ENCODE data around the gene COL5A3.

The COL5A3 gene

DNA sequence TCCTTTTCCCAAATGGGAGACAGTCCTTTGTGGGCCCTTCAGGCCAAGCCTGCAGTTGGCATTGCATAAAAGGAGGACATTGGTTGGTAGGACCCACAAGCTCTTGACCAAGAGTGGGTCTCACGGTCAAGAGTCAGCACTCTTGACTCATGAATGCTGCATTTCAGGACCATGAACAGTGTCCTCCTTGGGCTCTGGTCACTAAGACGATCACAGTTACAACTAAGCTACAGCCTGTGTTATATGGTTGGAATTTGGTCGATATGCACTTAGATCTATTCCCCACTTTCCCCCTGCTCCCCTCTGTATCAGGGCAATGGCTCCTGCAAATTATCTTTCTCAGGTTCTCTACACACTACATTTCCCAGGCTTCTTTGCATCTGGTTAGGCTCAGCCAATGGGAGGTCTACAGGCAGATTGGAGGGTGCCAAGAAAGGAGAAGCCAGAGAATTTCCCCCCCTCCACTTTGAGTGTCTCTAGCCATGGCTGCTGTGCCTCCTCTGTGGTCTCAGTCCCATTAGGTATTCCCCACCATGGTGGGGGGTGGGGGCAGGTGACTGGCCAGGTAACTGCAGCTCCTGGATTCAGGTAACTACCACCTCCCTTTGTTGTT lies 70.9 kb downstream of the COL5A3 start:
- no peak overlapping the region for H3K9ac ChIP-seq (ENCODE audit: low read depth, low read length)
- no peaks in the 10 kb centered on the region for H4K20me1 ChIP-seq (ENCODE audit: insufficient read depth, low read length)
- no peak overlapping the region for H2AFZ ChIP-seq (ENCODE audit: low read depth, low read length)
- peaks cover 4% of the 10 kb centered on the region for H3K9me3 ChIP-seq (ENCODE audit: insufficient read depth, low read length, severe bottlenecking)
- H3K4me2 ChIP-seq (ENCODE audit: insufficient read depth, low read length) = no peak overlapping the region
- H3K27ac ChIP-seq (ENCODE audit: low read length) = no peak overlapping the region
- DNase-seq (no peak), ATAC-seq (ENCODE audit: insufficient read depth, low read depth) (no peak)
- H3K79me2 ChIP-seq (ENCODE audit: insufficient read depth, low read length) = no peaks in the 10 kb centered on the region
- no peaks in the 10 kb centered on the region for H3K36me3 ChIP-seq (ENCODE audit: insufficient read depth, low read length)
- no peaks in the 10 kb centered on the region for H3K4me1 ChIP-seq (ENCODE audit: insufficient read depth, low read length)
- TF ChIP-seq, protein P1, sequence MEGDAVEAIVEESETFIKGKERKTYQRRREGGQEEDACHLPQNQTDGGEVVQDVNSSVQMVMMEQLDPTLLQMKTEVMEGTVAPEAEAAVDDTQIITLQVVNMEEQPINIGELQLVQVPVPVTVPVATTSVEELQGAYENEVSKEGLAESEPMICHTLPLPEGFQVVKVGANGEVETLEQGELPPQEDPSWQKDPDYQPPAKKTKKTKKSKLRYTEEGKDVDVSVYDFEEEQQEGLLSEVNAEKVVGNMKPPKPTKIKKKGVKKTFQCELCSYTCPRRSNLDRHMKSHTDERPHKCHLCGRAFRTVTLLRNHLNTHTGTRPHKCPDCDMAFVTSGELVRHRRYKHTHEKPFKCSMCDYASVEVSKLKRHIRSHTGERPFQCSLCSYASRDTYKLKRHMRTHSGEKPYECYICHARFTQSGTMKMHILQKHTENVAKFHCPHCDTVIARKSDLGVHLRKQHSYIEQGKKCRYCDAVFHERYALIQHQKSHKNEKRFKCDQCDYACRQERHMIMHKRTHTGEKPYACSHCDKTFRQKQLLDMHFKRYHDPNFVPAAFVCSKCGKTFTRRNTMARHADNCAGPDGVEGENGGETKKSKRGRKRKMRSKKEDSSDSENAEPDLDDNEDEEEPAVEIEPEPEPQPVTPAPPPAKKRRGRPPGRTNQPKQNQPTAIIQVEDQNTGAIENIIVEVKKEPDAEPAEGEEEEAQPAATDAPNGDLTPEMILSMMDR (IDR thresholded peaks at IDR 0.05; ENCODE audit: borderline replicate concordance, extremely low read depth, low read length, poor library complexity, severe bottlenecking) = no peak
- TF ChIP-seq EZH2 (IDR thresholded peaks at IDR 0.05; ENCODE audit: borderline replicate concordance, low read depth, low read length, severe bottlenecking) = no peak
- H3K4me3 ChIP-seq (ENCODE audit: low read depth in 1 of 2, low read length in 2 of 2) = no peak overlapping the region
- H3K27me3 ChIP-seq (ENCODE audit: insufficient read depth, low read length, poor library complexity) = no peaks in the 10 kb centered on the region

- Histone ChIP-seq H3K9ac (ENCODE audit: low read depth, low read length) (no peak overlapping the region), H3K9me3 (ENCODE audit: insufficient read depth, low read length, severe bottlenecking) (peaks cover 4% of the 10 kb centered on the region), H3K27ac (ENCODE audit: low read length) (no peak overlapping the region), H3K4me3 (ENCODE audit: low read depth in 1 of 2, low read length in 2 of 2) (no peak overlapping the region), H3K27me3 (ENCODE audit: insufficient read depth, low read length, poor library complexity) (no peaks in the 10 kb centered on the region), H3K36me3 (ENCODE audit: insufficient read depth, low read length) (no peaks in the 10 kb centered on the region), H3K4me2 (ENCODE audit: insufficient read depth, low read length) (no peak overlapping the region), H2AFZ (ENCODE audit: low read depth, low read length) (no peak overlapping the region), H3K79me2 (ENCODE audit: insufficient read depth, low read length) (no peaks in the 10 kb centered on the region), H3K4me1 (ENCODE audit: insufficient read depth, low read length) (no peaks in the 10 kb centered on the region), H4K20me1 (ENCODE audit: insufficient read depth, low read length) (no peaks in the 10 kb centered on the region)
- ATAC-seq (ENCODE audit: insufficient read depth, low read depth) (no peak), DNase-seq (no peak)
- TF ChIP-seq EZH2 (IDR thresholded peaks at IDR 0.05; ENCODE audit: borderline replicate concordance, low read depth, low read length, severe bottlenecking) = no peak
- TF ChIP-seq, protein P1 (IDR thresholded peaks at IDR 0.05; ENCODE audit: borderline replicate concordance, extremely low read depth, low read length, poor library complexity, severe bottlenecking) = no peak
Observed at GRCh38 chr19:9937001-9937411, 73.3 kb downstream of the COL5A3 start.

- no peak within 1 kb of the TSS for H3K4me3 ChIP-seq (ENCODE audit: low read depth in 1 of 2, low read length in 2 of 2)
- no peak for DNase-seq
- ATAC-seq (ENCODE audit: insufficient read depth, low read depth) = no peak
- no peaks in the 10 kb centered on the region for H4K20me1 ChIP-seq (ENCODE audit: insufficient read depth, low read length)
- no peaks in the 10 kb centered on the region for H3K27me3 ChIP-seq (ENCODE audit: insufficient read depth, low read length, poor library complexity)
- H3K9ac ChIP-seq (ENCODE audit: low read depth, low read length) = no peak within 1 kb of the TSS
- H3K79me2 ChIP-seq (ENCODE audit: insufficient read depth, low read length) = no peaks in the 10 kb centered on the region
- H3K9me3 ChIP-seq (ENCODE audit: insufficient read depth, low read length, severe bottlenecking) = peaks cover under 1% of the 10 kb centered on the region
- no peak within 1 kb of the TSS for H3K4me2 ChIP-seq (ENCODE audit: insufficient read depth, low read length)
- H3K4me1 ChIP-seq (ENCODE audit: insufficient read depth, low read length) = no peaks in the 10 kb centered on the region
- no peaks in the 10 kb centered on the region for H3K36me3 ChIP-seq (ENCODE audit: insufficient read depth, low read length)
- TF ChIP-seq, protein P1 (IDR thresholded peaks at IDR 0.05; ENCODE audit: borderline replicate concordance, extremely low read depth, low read length, poor library complexity, severe bottlenecking) = no peak
- TF ChIP-seq EZH2 (IDR thresholded peaks at IDR 0.05; ENCODE audit: borderline replicate concordance, low read depth, low read length, severe bottlenecking) = no peak
- no peak within 1 kb of the TSS for H2AFZ ChIP-seq (ENCODE audit: low read depth, low read length)
- H3K27ac ChIP-seq (ENCODE audit: low read length) = no peak within 1 kb of the TSS
Observed at GRCh38 chr19:9936326-9937000, 73.8 kb downstream of the COL5A3 start, which contains the start of gene OLFM2. OLFM2 (minus strand) TSS chr19:9936515; CDS start chr19:9936366, 149 bp downstream.

All from DND-41 (cell line).